GM19463 (cell line): ENCODE measurements around the gene HEXIM2.

Experiments
- ATAC-seq: cut with Tn5 transposase; IDR thresholded peaks from one replicate; pipeline ENCODE4 v1.9.1; 2021; ENCODE audit warnings: mild to moderate bottlenecking, moderate library complexity; ENCODE audit not compliant: unreplicated experiment

The HEXIM2 gene

GRCh38 chr17:45127548-45128300 is 34.0 kb upstream of the HEXIM2 start:
- no peak for ATAC-seq

- ATAC-seq = no peak
Measured at GRCh38 chr17:45128331-45128730, 33.3 kb upstream of the HEXIM2 start.

- no peak for ATAC-seq
Measured at GRCh38 chr17:45128989-45129388, 32.7 kb upstream of the HEXIM2 start.

GRCh38 chr17:45129426-45129939 is 32.2 kb upstream of the HEXIM2 start:
- no peak for ATAC-seq

- no peak for ATAC-seq
Measured at GRCh38 chr17:45129940-45130680, 31.6 kb upstream of the HEXIM2 start.

GRCh38 chr17:45130681-45131615 is 30.7 kb upstream of the HEXIM2 start:
- no peak for ATAC-seq

- no peak for ATAC-seq
Measured at GRCh38 chr17:45131616-45132319, 29.9 kb upstream of the HEXIM2 start.

GRCh38 chr17:45132320-45132571 is 29.4 kb upstream of the HEXIM2 start, which contains the start of gene PLCD3:
PLCD3 (minus strand) TSS chr17:45132515; CDS start chr17:45132410, 105 bp downstream.
- no peak for ATAC-seq

GRCh38 chr17:45132572-45133463 is 28.9 kb upstream of the HEXIM2 start:
- peak; percentile 38 for ATAC-seq

- peak; percentile 72 for ATAC-seq
Measured at GRCh38 chr17:45135192-45135977, 26.3 kb upstream of the HEXIM2 start, which contains the start of gene ACBD4. ACBD4 (plus strand) TSS chr17:45135687; CDS start chr17:45136145, 458 bp downstream.

- no peak for ATAC-seq
Measured at GRCh38 chr17:45135978-45136791, 25.5 kb upstream of the HEXIM2 start.

- ATAC-seq = no peak
Measured at GRCh38 chr17:45136846-45137560, 24.7 kb upstream of the HEXIM2 start.

GRCh38 chr17:45137561-45138305 is 23.9 kb upstream of the HEXIM2 start:
- no peak for ATAC-seq

GRCh38 chr17:45138911-45139532 is 22.7 kb upstream of the HEXIM2 start:
- ATAC-seq = no peak

GRCh38 chr17:45139533-45139920 is 22.1 kb upstream of the HEXIM2 start:
- no peak for ATAC-seq

- ATAC-seq = no peak
Measured at GRCh38 chr17:45143094-45143670, 18.5 kb upstream of the HEXIM2 start.
